Endothelial cell of umbilical vein (primary cell): Measurements from ENCODE around the gene FAM107A. TPM values are rescaled to one million over a fixed set of nuclear protein-coding genes. Genes with fewer than 3 reads are reported as not detected.

ENCODE experiments used
- BruUV-seq: library from RNA; stranded (reverse); fragments of 400-500 nt; replicated peaks from 2 replicates; lab custom pipeline; 2021; lab: Mats Ljungman, UMichigan
- CTCF ChIA-PET: fragments of 300-600, 350-600 bp; sonication (Branson Sonifier 250); formaldehyde crosslinking; loops from one replicate; lab custom pipeline; 2021; ENCODE audit warnings: antibody characterized with exemption, inconsistent platforms; lab: Charles Lee
- POLR2A ChIA-PET: fragments of 300-600, 350-600 bp; sonication (Branson Sonifier 250); formaldehyde crosslinking; loops from one replicate; lab custom pipeline; 2021; ENCODE audit warnings: antibody characterized with exemption, inconsistent platforms; lab: Charles Lee
- DNase-seq: peaks from one replicate; pipeline ENCODE4 v3.0.0-alpha.2; 2011; ENCODE audit warnings: low read depth, low spot score
- FAIRE-seq: peaks from 2 replicates; lab custom pipeline; 2011; peaks lifted over from hg19 to GRCh38; lab: Jason Lieb, UNC
- H2AFZ ChIP-seq: 2 replicates; pipeline ENCODE4 v1.6.0; 2012; ENCODE audit warnings: low read depth, low read length, control low read depth, inconsistent platforms
- H3K27ac ChIP-seq: 2 replicates; pipeline ENCODE4 v1.5.1; 2011; ENCODE audit warnings: low read depth, mild to moderate bottlenecking, control low read depth, low read length, moderate library complexity; ENCODE audit not compliant: insufficient read depth
- H3K27me3 ChIP-seq, 2 experiments: 2 replicates each; pipeline versions ENCODE4 v1.6.0 to v1.6.1; 2011; ENCODE audit warnings: low read length in 2 of 2, mixed read lengths in 1 of 2; ENCODE audit not compliant: control insufficient read depth in 2 of 2, insufficient read depth in 2 of 2
- H3K36me3 ChIP-seq, 2 experiments: 2 replicates in 1 of 2; 3 replicates in 1 of 2; pipeline ENCODE4 v1.5.1; 2011; ENCODE audit warnings: low read length in 2 of 2, mild to moderate bottlenecking in 1 of 2, moderate library complexity in 1 of 2; ENCODE audit not compliant: control insufficient read depth in 2 of 2, insufficient read depth in 2 of 2; ENCODE audit errors: extremely low read depth in 1 of 2
- H3K4me1 ChIP-seq: 3 replicates; pipeline ENCODE4 v1.5.1; 2011; ENCODE audit warnings: mild to moderate bottlenecking, low read length; ENCODE audit not compliant: control insufficient read depth, insufficient read depth; ENCODE audit errors: extremely low read depth
- H3K4me2 ChIP-seq: 2 replicates; pipeline ENCODE4 v1.6.1; 2011; ENCODE audit warnings: low read length, control low read depth, mixed read lengths; ENCODE audit not compliant: insufficient read depth
- H3K4me3 ChIP-seq, 3 experiments: fragments of 200-600 bp in 1 of 3; sonication (generic), shearing (Covaris generic) in 1 of 3; replicated peaks in 1 of 3; 2 replicates each; pipeline ENCODE4 v1.5.1; 2011 to 2016; ENCODE audit warnings: control low read depth in 3 of 3, low read length in 3 of 3, mild to moderate bottlenecking in 2 of 3, inconsistent platforms in 1 of 3, low read depth in 1 of 3, moderate library complexity in 1 of 3; ENCODE audit not compliant: insufficient read depth in 1 of 3
- H3K79me2 ChIP-seq: 2 replicates; pipeline ENCODE4 v1.6.0; 2012; ENCODE audit warnings: low read length, inconsistent platforms; ENCODE audit not compliant: control insufficient read depth, insufficient read depth
- H3K9ac ChIP-seq: replicated peaks from 2 replicates; pipeline ENCODE3; 2011; ENCODE audit warnings: low read length, control low read depth; ENCODE audit not compliant: insufficient read depth; ENCODE audit errors: extremely low read depth
- H3K9me1 ChIP-seq: replicated peaks from 3 replicates; pipeline ENCODE4 v1.6.0; 2011; ENCODE audit warnings: mild to moderate bottlenecking, low read length; ENCODE audit not compliant: control insufficient read depth, insufficient read depth; ENCODE audit errors: extremely low read depth
- H3K9me3 ChIP-seq: replicated peaks from 2 replicates; pipeline ENCODE4 v1.5.1; 2012; ENCODE audit warnings: low read length, inconsistent platforms; ENCODE audit not compliant: control insufficient read depth, insufficient read depth
- H4K20me1 ChIP-seq: replicated peaks from 2 replicates; pipeline ENCODE3; 2011; ENCODE audit warnings: mild to moderate bottlenecking, low read length; ENCODE audit not compliant: control insufficient read depth, insufficient read depth; ENCODE audit errors: extremely low read depth
- CTCF ChIP-seq, 2 donors: IDR thresholded peaks; 1 replicate in 1 of 2; 2 replicates in 1 of 2; pipeline ENCODE4 v1.5.1; 2011; ENCODE audit warnings: low read length in 2 of 2, mild to moderate bottlenecking in 2 of 2, moderate library complexity in 2 of 2, control low read depth in 1 of 2, inconsistent platforms in 1 of 2, low read depth in 1 of 2; ENCODE audit not compliant: insufficient read depth in 1 of 2; ENCODE audit errors: extremely low read depth in 1 of 2
- EZH2 ChIP-seq: IDR thresholded peaks from 2 replicates; pipeline ENCODE4 v1.6.1; 2012; ENCODE audit warnings: borderline replicate concordance, low read depth, mild to moderate bottlenecking, moderate library complexity, low read length, inconsistent platforms; ENCODE audit not compliant: severe bottlenecking
- FOS ChIP-seq: IDR thresholded peaks from 2 replicates; pipeline ENCODE4 v1.6.1; 2011; ENCODE audit warnings: mild to moderate bottlenecking, low read length, moderate library complexity, borderline replicate concordance; ENCODE audit not compliant: insufficient read depth
- GATA2 ChIP-seq: IDR thresholded peaks from 2 replicates; pipeline ENCODE4 v1.7.0; 2011; ENCODE audit warnings: low read depth, mild to moderate bottlenecking, moderate library complexity, mixed read lengths, low read length; ENCODE audit not compliant: insufficient read length, insufficient read depth
- JUN ChIP-seq: IDR thresholded peaks from 2 replicates; pipeline ENCODE4 v1.6.1; 2011; ENCODE audit warnings: borderline replicate concordance, low read depth; ENCODE audit not compliant: insufficient read length, insufficient read depth
- MAX ChIP-seq: IDR thresholded peaks from 2 replicates; pipeline ENCODE4 v1.6.1; 2011; ENCODE audit not compliant: insufficient read depth, insufficient read length
- MYC ChIP-seq: IDR thresholded peaks from one replicate; pipeline ENCODE4 v1.6.1; 2011; ENCODE audit warnings: mild to moderate bottlenecking, low read depth, low read length
- POLR2A ChIP-seq: IDR thresholded peaks from 2 replicates; pipeline ENCODE4 v1.6.1; 2012; ENCODE audit warnings: low read depth, mild to moderate bottlenecking, control low read depth, low read length
- POLR2AphosphoS5 ChIP-seq: IDR thresholded peaks from 2 replicates; pipeline ENCODE4 v1.6.1; 2012; ENCODE audit warnings: low read depth, mild to moderate bottlenecking, control low read depth, low read length, moderate library complexity; ENCODE audit not compliant: insufficient read depth
- dilution Hi-C: fragments of 300-500 bp; cut with MboI; formaldehyde crosslinking; loops from one replicate; pipeline ENCODE4 v1.15.0; 2019; ENCODE audit warnings: low sequenced_read_pairs; ENCODE audit not compliant: extremely low pct_ligation_motif_present
- intact Hi-C: fragments of 100-400 bp; cut with micrococcal nuclease; formaldehyde crosslinking; loops from one replicate; pipeline ENCODE4 v1.10.0; 2022
- polyA plus RNA-seq, 4 experiments: library from polyadenylated mRNA; depleted of rRNA in 3 of 4; stranded (reverse) in 3 of 4; unstranded in 1 of 4; fragments of >200 nt; gene quantifications; 2 replicates each; pipeline versions ENCODE4 v1.2.1 to v1.2.3, GENCODE V29; 2011 to 2012; ENCODE audit warnings: missing spikeins in 1 of 4
- total RNA-seq: library from RNA; stranded (reverse); gene quantifications from 2 replicates; pipeline ENCODE4 v1.2.3, GENCODE V29; 2021

FAM107A gene
- total and polyA plus RNA-seq, 2 donors (not counting 3 experiments of a cell fraction or from before 2014, with no cell fraction given): 5.7 to 10.7 TPM

- ChIA-PET POLR2A (no interaction called here), CTCF (interaction anchor here (1.0 to 1.3 kb wide), 2 partner anchors 12 to 22 kb away, joined by 3 read pairs; no protein-coding TSS in a partner anchor)
- Histone ChIP-seq H3K4me3 (no peak overlapping the region), H3K9me1 (no peaks in the 10 kb centered on the region), H3K79me2 (no peaks in the 10 kb centered on the region), H4K20me1 (no peaks in the 10 kb centered on the region), H3K36me3 (no peaks in the 10 kb centered on the region), H3K27me3 (peaks cover 13 to 14% of the 10 kb centered on the region in 2 experiments), H3K9ac (no peak overlapping the region), H3K4me1 (no peaks in the 10 kb centered on the region), H2AFZ (no peak overlapping the region), H3K4me2 (no peak overlapping the region), H3K27ac (no peak overlapping the region), H3K9me3 (no peaks in the 10 kb centered on the region)
- intact Hi-C loops (no loop called here), dilution Hi-C loops (no loop called here)
- TF ChIP-seq POLR2A: no peak
- no peak for TF ChIP-seq GATA2
- no peak for TF ChIP-seq POLR2AphosphoS5
- TF ChIP-seq MAX: no peak
- no peak for TF ChIP-seq FOS
- TF ChIP-seq EZH2: no peak
- no peak for TF ChIP-seq MYC
- no peak for TF ChIP-seq CTCF (IDR thresholded peaks at IDR 0.05; ENCODE audit: extremely low read depth in 1 of 2, insufficient read depth in 1 of 2, low read depth in 1 of 2, low read length in 2 of 2)
- no peak for TF ChIP-seq JUN
- BruUV-seq: no TSS peak
- FAIRE-seq (no peak), DNase-seq (no peak)
Measured at GRCh38 chr3:58591517-58592510, 14.6 kb upstream of the FAM107A start.
